Measurements from ENCODE around the gene B4GALT2. TPM values are rescaled to one million over a fixed set of nuclear protein-coding genes. Genes with fewer than 3 reads are reported as not detected.

The B4GALT2 gene
- total RNA-seq, 1 experiment from 2014 or later, result 76.4 TPM

- TF ChIP-seq CTCF (conservative IDR thresholded peaks at IDR 0.05; ENCODE audit: low read depth, low read length), result no peak
- no peak for TF ChIP-seq EZH2 (IDR thresholded peaks at IDR 0.05; ENCODE audit: borderline replicate concordance, low read depth, low read length, poor library complexity, severe bottlenecking)
- intact Hi-C loops (cut with micrococcal nuclease; ENCODE audit: unreplicated experiment), result no loop called here
- Histone ChIP-seq H3K36me3 (ENCODE audit: insufficient read depth, low read length, poor library complexity, severe bottlenecking) (no peaks in the 10 kb centered on the region), H3K27ac (ENCODE audit: low read depth, low read length, poor library complexity, severe bottlenecking) (no peak overlapping the region), H3K27me3 (replicated peaks; ENCODE audit: insufficient read depth, low read depth, low read length, poor library complexity) (no peaks in the 10 kb centered on the region), H3K9me3 (ENCODE audit: low read depth, low read length, poor library complexity, severe bottlenecking) (no peaks in the 10 kb centered on the region), H3K4me3 (ENCODE audit: low read depth, low read length, poor library complexity, severe bottlenecking) (no peak overlapping the region), H3K4me1 (ENCODE audit: insufficient read depth, low read length, poor library complexity, severe bottlenecking) (peaks cover 15% of the 10 kb centered on the region)
- no TSS peak for BruUV-seq (replicated peaks)
- no peak for DNase-seq (ENCODE audit: low spot score)
- ChIA-PET CTCF (interaction anchor here (0.5 kb wide), 1 partner anchor 26 kb away, joined by 4 read pairs; no protein-coding TSS in a partner anchor), POLR2A (ENCODE audit: low non-redundant PET) (interaction anchor here (0.5 kb wide), 1 partner anchor 16 kb away, joined by 4 read pairs; no protein-coding TSS in a partner anchor)
Observed at GRCh38 chr1:44014365-44015104, 35.5 kb downstream of the B4GALT2 start.

GRCh38 chr1:44015206-44015605 lies 36.2 kb downstream of the B4GALT2 start:
- Histone ChIP-seq H3K27me3 (replicated peaks; ENCODE audit: insufficient read depth, low read depth, low read length, poor library complexity) (no peaks in the 10 kb centered on the region), H3K4me3 (ENCODE audit: low read depth, low read length, poor library complexity, severe bottlenecking) (no peak overlapping the region), H3K4me1 (ENCODE audit: insufficient read depth, low read length, poor library complexity, severe bottlenecking) (peaks cover 15% of the 10 kb centered on the region), H3K9me3 (ENCODE audit: low read depth, low read length, poor library complexity, severe bottlenecking) (no peaks in the 10 kb centered on the region), H3K36me3 (ENCODE audit: insufficient read depth, low read length, poor library complexity, severe bottlenecking) (no peaks in the 10 kb centered on the region), H3K27ac (ENCODE audit: low read depth, low read length, poor library complexity, severe bottlenecking) (no peak overlapping the region)
- intact Hi-C loops (cut with micrococcal nuclease; ENCODE audit: unreplicated experiment), result no loop called here
- no TSS peak for BruUV-seq (replicated peaks)
- DNase-seq (ENCODE audit: low spot score), result no peak
- CTCF ChIA-PET, result interaction anchor here (0.5 kb wide), 1 partner anchor 27 kb away, joined by 4 read pairs; no protein-coding TSS in a partner anchor
- POLR2A ChIA-PET (ENCODE audit: low non-redundant PET), result no interaction called here
- TF ChIP-seq CTCF (conservative IDR thresholded peaks at IDR 0.05; ENCODE audit: low read depth, low read length), result no peak
- TF ChIP-seq EZH2 (IDR thresholded peaks at IDR 0.05; ENCODE audit: borderline replicate concordance, low read depth, low read length, poor library complexity, severe bottlenecking), result no peak

DNA sequence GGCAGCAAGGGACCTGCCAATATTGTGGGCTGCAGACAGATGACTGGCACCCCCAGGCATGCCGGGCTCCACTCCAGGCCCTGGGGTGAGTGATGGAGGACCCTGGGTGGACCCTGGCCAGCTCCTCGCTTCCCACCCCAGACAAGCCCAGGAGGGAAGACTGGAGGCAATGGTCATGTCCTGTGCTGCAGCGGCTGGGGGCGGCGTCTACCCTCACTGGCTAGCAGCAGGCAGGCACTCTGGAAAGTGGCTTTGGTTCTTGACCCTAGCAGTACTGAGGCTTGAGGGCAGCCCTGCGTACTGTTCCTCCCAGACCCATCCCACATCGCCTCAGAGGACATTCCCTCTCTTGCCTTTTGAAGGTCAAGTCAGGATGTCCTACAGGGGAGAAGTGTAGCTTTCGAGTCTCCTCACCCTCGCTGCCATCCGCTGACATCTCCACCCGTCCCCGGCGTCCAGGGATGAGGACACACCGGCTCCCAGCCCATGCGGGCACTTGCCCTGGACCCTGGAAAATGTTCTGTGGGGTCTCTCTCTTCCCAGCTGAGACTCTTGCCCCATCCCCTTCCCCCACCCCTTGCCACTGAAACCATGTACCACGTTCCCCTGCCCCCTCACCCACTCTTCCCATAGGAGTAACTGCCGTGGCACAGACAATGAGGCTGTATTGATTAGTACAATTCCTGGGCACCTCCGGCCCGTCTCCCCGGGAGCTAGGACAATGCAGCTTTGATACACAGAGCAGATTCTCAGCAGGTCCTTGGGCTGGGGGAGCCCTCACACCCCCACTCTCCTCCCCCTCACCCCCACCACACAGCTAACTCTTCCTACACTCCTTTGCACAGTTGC lies 37.3 kb downstream of the B4GALT2 start:
- H3K27me3 ChIP-seq (replicated peaks; ENCODE audit: insufficient read depth, low read depth, low read length, poor library complexity), result no peaks in the 10 kb centered on the region
- H3K4me1 ChIP-seq (ENCODE audit: insufficient read depth, low read length, poor library complexity, severe bottlenecking), result peaks cover 15% of the 10 kb centered on the region
- CTCF ChIA-PET, result no interaction called here
- DNase-seq (ENCODE audit: low spot score), result no peak
- POLR2A ChIA-PET (ENCODE audit: low non-redundant PET), result no interaction called here
- H3K4me3 ChIP-seq (ENCODE audit: low read depth, low read length, poor library complexity, severe bottlenecking), result no peak overlapping the region
- no peak overlapping the region for H3K27ac ChIP-seq (ENCODE audit: low read depth, low read length, poor library complexity, severe bottlenecking)
- H3K36me3 ChIP-seq (ENCODE audit: insufficient read depth, low read length, poor library complexity, severe bottlenecking), result no peaks in the 10 kb centered on the region
- no TSS peak for BruUV-seq (replicated peaks)
- intact Hi-C loops (cut with micrococcal nuclease; ENCODE audit: unreplicated experiment), result no loop called here
- TF ChIP-seq EZH2 (IDR thresholded peaks at IDR 0.05; ENCODE audit: borderline replicate concordance, low read depth, low read length, poor library complexity, severe bottlenecking), result no peak
- no peak for TF ChIP-seq CTCF (conservative IDR thresholded peaks at IDR 0.05; ENCODE audit: low read depth, low read length)
- no peaks in the 10 kb centered on the region for H3K9me3 ChIP-seq (ENCODE audit: low read depth, low read length, poor library complexity, severe bottlenecking)
